ENCODE results near the gene SLC41A1. TPM values are rescaled to one million over a fixed set of nuclear protein-coding genes. Genes with fewer than 3 reads are reported as not detected.

SLC41A1 gene
- total RNA-seq, 2 experiments from 2014 or later, result 32.1 to 33.9 TPM

GRCh38 chr1:205813755-205814058 lies 709 bp upstream of the SLC41A1 start:
- peak; percentile 58 for DNase-seq
- H3K4me1 Mint-ChIP-seq (ENCODE audit: low read depth), result peaks cover 46% of the 10 kb centered on the region
- H3K4me3 Mint-ChIP-seq, result peak overlapping the region; percentile 89
- H3K9me3 Mint-ChIP-seq, result no peaks in the 10 kb centered on the region
- intact Hi-C loops (cut with micrococcal nuclease), result loop anchor here (1.0 to 2.0 kb wide), 4 partner anchors 35 to 182 kb away; partner anchors contain the start of genes NUCKS1 and RAB29
- peaks cover 10% of the 10 kb centered on the region for H3K36me3 Mint-ChIP-seq (ENCODE audit: low read depth)
- CTCF ChIA-PET, result no interaction called here
- peak overlapping the region; percentile 69 for H3K27ac Mint-ChIP-seq
- no peaks in the 10 kb centered on the region for H3K27me3 Mint-ChIP-seq (ENCODE audit: low read depth)

GRCh38 chr1:205812271-205812877 lies 624 bp downstream of the SLC41A1 start:
- H3K36me3 Mint-ChIP-seq (ENCODE audit: low read depth), result peaks cover 15% of the 10 kb centered on the region
- CTCF ChIA-PET, result interaction anchor here (0.7 to 2.5 kb wide), 3 partner anchors 21 to 165 kb away, joined by 3 to 16 read pairs (median 5); no protein-coding TSS in a partner anchor
- no peaks in the 10 kb centered on the region for H3K9me3 Mint-ChIP-seq
- peak overlapping the region; percentile 88 for H3K4me3 Mint-ChIP-seq
- H3K4me1 Mint-ChIP-seq (ENCODE audit: low read depth), result peaks cover 54% of the 10 kb centered on the region
- H3K27ac Mint-ChIP-seq, result peak overlapping the region; percentile 74
- intact Hi-C loops (cut with micrococcal nuclease), result loop anchor here (2.0 kb wide), 1 partner anchor 36 kb away; no protein-coding TSS in a partner anchor
- H3K27me3 Mint-ChIP-seq (ENCODE audit: low read depth), result no peaks in the 10 kb centered on the region
- peak; percentile 24 for DNase-seq

GRCh38 chr1:205811660-205812059 lies 1.3 kb downstream of the SLC41A1 start:
- peaks cover 61% of the 10 kb centered on the region for H3K4me1 Mint-ChIP-seq (ENCODE audit: low read depth)
- no peak overlapping the region for H3K27ac Mint-ChIP-seq
- DNase-seq, result no peak
- H3K27me3 Mint-ChIP-seq (ENCODE audit: low read depth), result no peaks in the 10 kb centered on the region
- no peaks in the 10 kb centered on the region for H3K9me3 Mint-ChIP-seq
- CTCF ChIA-PET, result interaction anchor here (0.7 to 2.5 kb wide), 3 partner anchors 20 to 166 kb away, joined by 3 to 16 read pairs (median 5); no protein-coding TSS in a partner anchor
- intact Hi-C loops (cut with micrococcal nuclease), result loop anchor here (2.0 kb wide), 1 partner anchor 37 kb away; no protein-coding TSS in a partner anchor
- peak overlapping the region; percentile 88 for H3K4me3 Mint-ChIP-seq
- peaks cover 19% of the 10 kb centered on the region for H3K36me3 Mint-ChIP-seq (ENCODE audit: low read depth)

DNA sequence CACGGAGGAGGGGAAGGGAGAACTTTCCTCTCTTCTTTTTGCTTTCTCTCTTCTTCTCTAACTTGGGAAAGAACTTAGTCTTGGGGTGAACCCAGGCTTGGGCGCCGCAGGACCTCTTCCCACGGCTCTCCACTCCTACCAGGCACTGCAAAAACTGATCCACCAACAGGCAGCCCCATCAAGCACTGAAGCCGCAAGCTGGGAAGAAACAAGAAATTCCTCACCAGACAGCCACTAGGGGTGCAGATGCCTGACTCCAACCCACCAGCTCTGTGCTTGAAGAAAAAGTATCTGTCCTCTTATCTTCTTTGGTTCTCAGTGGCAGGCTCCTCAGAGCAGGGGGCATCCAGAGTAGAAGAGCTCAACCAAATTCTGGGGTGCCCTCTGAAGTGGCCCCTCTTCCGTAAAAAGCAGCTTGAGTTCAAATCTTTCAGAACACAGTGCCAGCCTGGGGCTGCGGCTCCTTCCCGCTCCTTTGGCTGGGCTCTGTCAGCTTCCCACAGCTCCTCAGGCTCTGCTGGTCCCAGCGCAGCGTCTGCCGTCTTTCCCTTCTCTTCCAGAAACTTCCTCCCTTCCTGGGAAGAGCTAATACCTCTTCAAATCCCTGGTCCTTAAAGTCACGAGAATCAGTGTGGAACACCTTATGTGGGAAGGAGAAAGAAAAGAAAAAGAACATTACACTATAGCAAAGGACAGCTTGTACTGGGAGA lies 2.4 kb downstream of the SLC41A1 start:
- CTCF ChIA-PET, result interaction anchor here (0.6 to 2.5 kb wide), 7 partner anchors 8 to 208 kb away, joined by 3 to 16 read pairs (median 3); no protein-coding TSS in a partner anchor
- peak overlapping the region; percentile 48 for H3K27ac Mint-ChIP-seq
- no peak for DNase-seq
- peaks cover 71% of the 10 kb centered on the region for H3K4me1 Mint-ChIP-seq (ENCODE audit: low read depth)
- no peaks in the 10 kb centered on the region for H3K27me3 Mint-ChIP-seq (ENCODE audit: low read depth)
- H3K9me3 Mint-ChIP-seq, result no peaks in the 10 kb centered on the region
- H3K4me3 Mint-ChIP-seq, result no peak overlapping the region
- H3K36me3 Mint-ChIP-seq (ENCODE audit: low read depth), result peaks cover 19% of the 10 kb centered on the region
- intact Hi-C loops (cut with micrococcal nuclease), result no loop called here

DNA sequence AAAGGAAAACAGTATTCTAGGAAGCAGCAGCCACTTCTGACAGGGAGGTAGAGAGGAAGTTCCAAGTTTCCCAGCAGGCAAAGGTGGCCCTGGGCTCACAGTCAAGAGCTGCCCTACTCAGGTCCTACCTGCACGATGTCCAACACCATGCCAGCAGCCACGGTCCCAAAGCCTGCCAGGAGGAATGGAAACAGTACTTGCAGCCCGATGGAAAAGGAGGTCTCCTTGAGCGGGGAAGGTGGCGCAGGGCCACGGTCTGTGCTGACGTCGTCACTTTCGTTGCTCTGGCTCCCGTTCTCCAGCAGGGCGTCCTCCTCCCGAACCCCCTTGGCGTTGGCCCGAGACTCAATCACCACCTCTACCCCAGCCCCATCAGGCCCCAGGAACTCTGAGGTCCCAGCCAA lies 3.1 kb downstream of the SLC41A1 start:
- Mint-ChIP-seq H3K4me1 (ENCODE audit: low read depth) (peaks cover 78% of the 10 kb centered on the region), H3K4me3 (no peak overlapping the region), H3K27me3 (ENCODE audit: low read depth) (no peaks in the 10 kb centered on the region), H3K9me3 (no peaks in the 10 kb centered on the region), H3K36me3 (ENCODE audit: low read depth) (peaks cover 19% of the 10 kb centered on the region), H3K27ac (no peak overlapping the region)
- intact Hi-C loops (cut with micrococcal nuclease), result no loop called here
- CTCF ChIA-PET, result interaction anchor here (0.6 to 1.0 kb wide), 3 partner anchors 8 to 208 kb away, joined by 3 read pairs; no protein-coding TSS in a partner anchor
- DNase-seq, result no peak

- Mint-ChIP-seq H3K36me3 (ENCODE audit: low read depth) (peaks cover 19% of the 10 kb centered on the region), H3K27me3 (ENCODE audit: low read depth) (no peaks in the 10 kb centered on the region), H3K4me1 (ENCODE audit: low read depth) (peaks cover 82% of the 10 kb centered on the region), H3K4me3 (no peak overlapping the region), H3K9me3 (no peaks in the 10 kb centered on the region), H3K27ac (no peak overlapping the region)
- intact Hi-C loops (cut with micrococcal nuclease), result no loop called here
- no peak for DNase-seq
- CTCF ChIA-PET, result no interaction called here
These were observed 3.5 kb downstream of the SLC41A1 start for GRCh38 chr1:205809469-205809868.

GRCh38 chr1:205805082-205805711 lies 7.8 kb downstream of the SLC41A1 start:
- Mint-ChIP-seq H3K4me3 (peak overlapping the region; percentile 58), H3K4me1 (ENCODE audit: low read depth) (peaks cover 62% of the 10 kb centered on the region), H3K27me3 (ENCODE audit: low read depth) (no peaks in the 10 kb centered on the region), H3K36me3 (ENCODE audit: low read depth) (peaks cover 15% of the 10 kb centered on the region), H3K9me3 (no peaks in the 10 kb centered on the region), H3K27ac (peak overlapping the region; percentile 83)
- CTCF ChIA-PET, result interaction anchor here (0.6 to 2.8 kb wide), 8 partner anchors 13 to 737 kb away, joined by 3 to 15 read pairs (median 4); no protein-coding TSS in a partner anchor
- intact Hi-C loops (cut with micrococcal nuclease), result loop anchor here (1.0 kb wide), 1 partner anchor 30 kb away; the partner anchor contains the start of gene RAB29
- peak; percentile 87 for DNase-seq

- H3K4me1 Mint-ChIP-seq (ENCODE audit: low read depth), result peaks cover 56% of the 10 kb centered on the region
- CTCF ChIA-PET, result interaction anchor here (0.8 to 2.8 kb wide), 6 partner anchors 12 to 216 kb away, joined by 3 to 15 read pairs (median 4); no protein-coding TSS in a partner anchor
- H3K27ac Mint-ChIP-seq, result peak overlapping the region; percentile 83
- no peaks in the 10 kb centered on the region for H3K27me3 Mint-ChIP-seq (ENCODE audit: low read depth)
- H3K36me3 Mint-ChIP-seq (ENCODE audit: low read depth), result peaks cover 14% of the 10 kb centered on the region
- intact Hi-C loops (cut with micrococcal nuclease), result loop anchor here (1.0 kb wide), 1 partner anchor 29 kb away; the partner anchor contains the start of gene RAB29
- H3K4me3 Mint-ChIP-seq, result no peak overlapping the region
- H3K9me3 Mint-ChIP-seq, result no peaks in the 10 kb centered on the region
- DNase-seq, result no peak
These were observed 8.4 kb downstream of the SLC41A1 start for GRCh38 chr1:205804605-205805004.

DNA sequence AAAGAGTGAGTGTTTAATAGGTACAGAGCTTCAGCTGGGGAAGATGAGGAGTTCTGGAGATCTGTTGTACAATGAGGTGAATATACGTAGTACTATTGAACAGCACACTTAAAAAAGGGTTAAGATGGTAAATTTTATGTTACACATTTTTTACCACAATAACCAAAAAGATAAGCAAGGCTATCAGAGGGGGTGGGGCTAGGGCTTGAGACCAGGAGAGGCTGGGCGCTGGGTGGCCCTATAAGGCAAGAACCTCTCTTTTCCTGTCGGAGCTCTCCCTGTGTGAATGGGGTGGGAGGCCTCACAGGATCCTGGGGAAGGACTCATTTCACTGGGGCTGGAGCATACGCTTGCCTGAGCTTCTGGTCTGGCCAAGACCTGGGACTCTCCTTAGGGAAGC lies 9.0 kb downstream of the SLC41A1 start:
- Mint-ChIP-seq H3K36me3 (ENCODE audit: low read depth) (peaks cover 9% of the 10 kb centered on the region), H3K4me3 (no peak overlapping the region)

GRCh38 chr1:205802060-205802459 lies 10.9 kb downstream of the SLC41A1 start:
- CTCF ChIA-PET, result interaction anchor here (0.7 to 1.4 kb wide), 3 partner anchors 8 to 116 kb away, joined by 3 read pairs; no protein-coding TSS in a partner anchor
- Mint-ChIP-seq H3K4me1 (ENCODE audit: low read depth) (peaks cover 35% of the 10 kb centered on the region), H3K27me3 (ENCODE audit: low read depth) (no peaks in the 10 kb centered on the region), H3K9me3 (no peaks in the 10 kb centered on the region), H3K27ac (no peak overlapping the region), H3K4me3 (no peak overlapping the region), H3K36me3 (ENCODE audit: low read depth) (peaks cover 5% of the 10 kb centered on the region)
- intact Hi-C loops (cut with micrococcal nuclease), result no loop called here
- DNase-seq, result no peak

More for the DNA sequence above, 9.0 kb downstream of the SLC41A1 start:
- Mint-ChIP-seq H3K27me3 (ENCODE audit: low read depth) (no peaks in the 10 kb centered on the region), H3K9me3 (no peaks in the 10 kb centered on the region), H3K27ac (peak overlapping the region; percentile 19), H3K4me1 (ENCODE audit: low read depth) (peaks cover 51% of the 10 kb centered on the region)
- DNase-seq, result no peak
- intact Hi-C loops (cut with micrococcal nuclease), result no loop called here
- CTCF ChIA-PET, result interaction anchor here (1.1 to 2.8 kb wide), 4 partner anchors 12 to 173 kb away, joined by 3 to 15 read pairs (median 6); no protein-coding TSS in a partner anchor

DNA sequence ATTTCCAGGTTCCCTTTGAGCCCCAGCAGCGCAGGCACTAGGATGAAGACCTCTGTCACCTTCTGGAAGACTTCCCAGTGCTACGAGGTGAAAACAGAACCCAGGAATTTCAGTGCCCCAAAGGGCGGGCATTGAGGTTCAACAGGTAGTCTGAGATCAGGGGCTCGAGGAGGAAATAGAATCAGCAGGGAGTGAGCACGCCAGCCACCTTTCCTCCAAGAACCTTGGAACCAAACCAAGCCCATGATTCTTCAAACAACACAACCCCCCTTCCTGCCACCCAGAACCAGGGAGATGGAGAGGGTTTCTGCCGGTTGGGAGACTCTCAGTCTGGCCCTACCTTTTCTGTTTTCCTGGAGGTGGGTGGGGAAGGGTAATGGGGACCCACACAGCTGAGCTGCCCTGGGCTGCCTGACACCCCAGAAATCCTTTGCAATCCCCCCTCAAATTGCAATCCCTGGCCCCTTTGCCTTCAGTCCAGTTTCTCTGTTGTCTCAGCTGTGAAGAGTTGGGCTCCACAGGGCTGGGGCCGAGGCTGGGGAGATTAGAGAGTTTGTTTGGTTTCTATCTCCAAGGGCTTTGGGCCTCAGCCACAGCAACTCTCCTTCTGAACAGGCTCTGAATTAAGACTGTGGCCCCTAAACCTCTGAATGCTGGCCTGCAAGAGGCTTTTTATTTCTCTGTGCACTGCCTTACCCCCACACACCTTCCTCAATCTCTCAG lies 11.9 kb downstream of the SLC41A1 start:
- Mint-ChIP-seq H3K36me3 (ENCODE audit: low read depth) (peaks cover 6% of the 10 kb centered on the region), H3K4me1 (ENCODE audit: low read depth) (peaks cover 26% of the 10 kb centered on the region), H3K9me3 (no peaks in the 10 kb centered on the region), H3K27ac (no peak overlapping the region), H3K27me3 (ENCODE audit: low read depth) (no peaks in the 10 kb centered on the region), H3K4me3 (no peak overlapping the region)
- intact Hi-C loops (cut with micrococcal nuclease), result no loop called here
- no peak for DNase-seq
- CTCF ChIA-PET, result interaction anchor here (1.4 kb wide), 1 partner anchor 117 kb away, joined by 3 read pairs; no protein-coding TSS in a partner anchor
